GM12874 (cell line): ENCODE data around the gene CLEC17A.

Source experiments
- TF ChIP-seq, protein P1 (sequence below): IDR thresholded peaks from 2 replicates; pipeline ENCODE4 v1.5.1; 2011; ENCODE audit warnings: low read depth, mild to moderate bottlenecking, control low read depth, low read length, moderate library complexity; ENCODE audit not compliant: insufficient read depth

Gene CLEC17A

DNA sequence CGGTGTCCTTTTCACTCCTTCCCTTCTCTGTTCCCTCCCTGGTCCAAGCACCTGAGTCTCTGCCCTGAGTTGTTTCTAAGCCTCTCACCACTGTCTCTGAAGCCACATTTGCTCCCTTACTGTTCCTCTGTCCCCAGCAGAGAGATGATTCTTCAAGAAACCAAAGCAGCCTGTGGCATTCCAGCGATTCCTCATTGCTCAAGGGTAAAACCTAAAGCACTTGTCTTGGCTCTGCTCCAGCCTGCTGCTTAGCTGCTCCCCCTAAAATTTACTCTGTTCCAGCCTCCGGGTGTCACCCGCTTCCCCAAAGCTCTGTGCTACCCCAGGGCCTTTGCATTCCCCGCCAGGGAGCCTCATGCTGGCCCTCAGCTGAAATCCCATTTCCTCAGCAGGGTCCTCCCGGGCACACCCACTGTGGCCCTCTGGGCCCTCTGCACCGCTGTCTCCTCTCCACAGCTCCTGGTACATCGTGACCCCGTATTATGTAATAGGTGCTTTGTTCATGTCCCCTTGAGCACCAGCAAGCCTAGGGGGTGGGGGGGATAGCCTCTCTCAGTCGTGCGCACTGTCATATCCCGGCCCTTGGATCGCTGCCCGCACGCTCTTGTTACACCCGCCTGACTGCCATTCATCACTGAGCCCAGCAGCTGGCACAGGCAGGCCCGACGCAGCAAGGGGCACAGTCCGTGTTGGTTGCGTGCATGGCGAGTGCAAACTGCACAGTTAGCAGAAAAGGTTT, 37.7 kb upstream of the CLEC17A start:
- TF ChIP-seq, protein P1, sequence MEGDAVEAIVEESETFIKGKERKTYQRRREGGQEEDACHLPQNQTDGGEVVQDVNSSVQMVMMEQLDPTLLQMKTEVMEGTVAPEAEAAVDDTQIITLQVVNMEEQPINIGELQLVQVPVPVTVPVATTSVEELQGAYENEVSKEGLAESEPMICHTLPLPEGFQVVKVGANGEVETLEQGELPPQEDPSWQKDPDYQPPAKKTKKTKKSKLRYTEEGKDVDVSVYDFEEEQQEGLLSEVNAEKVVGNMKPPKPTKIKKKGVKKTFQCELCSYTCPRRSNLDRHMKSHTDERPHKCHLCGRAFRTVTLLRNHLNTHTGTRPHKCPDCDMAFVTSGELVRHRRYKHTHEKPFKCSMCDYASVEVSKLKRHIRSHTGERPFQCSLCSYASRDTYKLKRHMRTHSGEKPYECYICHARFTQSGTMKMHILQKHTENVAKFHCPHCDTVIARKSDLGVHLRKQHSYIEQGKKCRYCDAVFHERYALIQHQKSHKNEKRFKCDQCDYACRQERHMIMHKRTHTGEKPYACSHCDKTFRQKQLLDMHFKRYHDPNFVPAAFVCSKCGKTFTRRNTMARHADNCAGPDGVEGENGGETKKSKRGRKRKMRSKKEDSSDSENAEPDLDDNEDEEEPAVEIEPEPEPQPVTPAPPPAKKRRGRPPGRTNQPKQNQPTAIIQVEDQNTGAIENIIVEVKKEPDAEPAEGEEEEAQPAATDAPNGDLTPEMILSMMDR: no peak

DNA sequence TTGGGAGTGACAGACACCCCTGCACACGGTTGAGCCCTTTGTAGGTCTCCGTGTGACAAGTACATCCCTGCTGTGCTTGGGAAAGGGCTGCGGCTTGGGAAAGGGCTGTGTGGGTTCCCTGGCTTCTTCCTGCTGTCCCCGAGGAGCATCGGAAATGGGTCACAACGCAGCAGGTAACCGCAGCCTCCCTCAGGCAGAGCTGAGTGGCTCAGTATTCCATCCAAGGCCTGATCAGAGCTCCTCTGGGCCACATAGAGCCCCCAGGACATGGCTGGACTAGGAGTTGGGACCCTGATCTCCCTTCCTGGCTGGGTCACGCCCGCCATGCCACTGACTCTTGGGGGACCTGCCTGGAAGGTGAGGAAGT, 37.2 kb upstream of the CLEC17A start:
- TF ChIP-seq, protein P1: no peak

DNA sequence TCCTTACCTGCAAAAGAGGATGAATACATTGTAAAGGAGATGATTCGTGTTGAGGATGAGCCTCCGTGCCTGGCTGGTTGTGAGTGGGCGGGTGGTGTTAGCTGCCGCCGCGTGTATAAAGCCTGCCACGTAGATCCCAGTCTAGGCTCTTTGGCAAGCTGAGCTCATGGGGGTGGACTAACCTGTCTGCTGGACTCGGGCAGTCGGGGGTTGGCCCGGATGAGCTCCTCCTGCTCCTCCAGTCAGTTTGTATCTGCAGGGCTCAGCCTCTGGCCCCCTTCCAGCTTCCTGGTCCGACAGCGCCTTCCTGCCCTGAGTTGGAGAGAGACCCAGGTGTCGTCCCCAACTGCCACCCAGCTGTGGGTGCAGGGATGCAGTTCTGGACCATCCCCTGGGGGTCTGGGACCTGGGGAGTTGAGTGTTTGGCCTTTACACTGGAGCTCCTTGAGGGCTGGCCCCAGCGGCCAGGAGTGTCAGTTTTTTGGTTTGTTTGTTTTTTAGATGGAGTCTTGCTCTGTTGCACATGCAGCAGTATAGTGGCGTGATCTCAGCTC, 32.6 kb upstream of the CLEC17A start:
- TF ChIP-seq, protein P1: no peak

DNA sequence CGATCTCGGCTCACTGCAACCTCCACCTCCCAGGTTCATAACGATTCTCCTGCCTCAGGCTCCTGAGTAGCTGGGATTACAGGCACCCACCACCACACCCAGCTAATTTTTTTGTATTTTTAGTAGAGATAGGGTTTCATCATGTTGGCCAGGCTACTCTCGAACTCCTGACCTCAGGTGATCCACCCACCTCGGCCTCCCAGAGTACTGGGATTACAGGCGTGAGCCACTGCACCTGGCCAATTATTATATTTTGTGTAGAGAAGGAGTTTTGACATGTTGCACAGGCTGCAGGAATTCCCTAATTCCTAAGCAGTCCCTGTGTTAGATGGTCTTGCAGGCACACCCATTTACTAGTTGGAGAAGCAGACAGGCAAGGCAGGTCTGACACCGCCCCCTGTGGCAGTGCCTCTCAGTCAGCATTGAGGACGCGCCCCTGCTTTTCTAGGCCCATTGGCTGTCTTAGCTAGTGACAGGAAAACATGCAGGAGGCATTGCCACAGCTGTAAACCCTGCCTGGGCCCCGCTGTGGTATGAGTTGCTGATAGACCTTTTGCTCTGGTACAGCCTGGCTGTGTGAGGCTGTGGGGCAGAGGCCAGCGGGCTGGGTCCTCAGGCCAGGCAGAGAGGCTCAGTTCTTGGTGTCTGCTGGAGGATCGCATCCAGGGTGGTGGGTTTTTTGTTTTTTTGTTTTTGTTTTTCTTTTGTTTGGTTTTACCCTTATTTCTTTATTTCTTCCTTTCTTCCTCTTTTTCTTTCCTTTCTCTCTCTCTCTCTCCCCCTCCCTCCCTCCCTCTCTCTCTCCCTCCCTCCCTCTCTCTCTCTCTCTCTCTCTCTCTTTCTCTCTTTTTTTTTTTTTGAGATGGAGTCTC, 31.5 kb upstream of the CLEC17A start:
- TF ChIP-seq, protein P1: peak; percentile 57

DNA sequence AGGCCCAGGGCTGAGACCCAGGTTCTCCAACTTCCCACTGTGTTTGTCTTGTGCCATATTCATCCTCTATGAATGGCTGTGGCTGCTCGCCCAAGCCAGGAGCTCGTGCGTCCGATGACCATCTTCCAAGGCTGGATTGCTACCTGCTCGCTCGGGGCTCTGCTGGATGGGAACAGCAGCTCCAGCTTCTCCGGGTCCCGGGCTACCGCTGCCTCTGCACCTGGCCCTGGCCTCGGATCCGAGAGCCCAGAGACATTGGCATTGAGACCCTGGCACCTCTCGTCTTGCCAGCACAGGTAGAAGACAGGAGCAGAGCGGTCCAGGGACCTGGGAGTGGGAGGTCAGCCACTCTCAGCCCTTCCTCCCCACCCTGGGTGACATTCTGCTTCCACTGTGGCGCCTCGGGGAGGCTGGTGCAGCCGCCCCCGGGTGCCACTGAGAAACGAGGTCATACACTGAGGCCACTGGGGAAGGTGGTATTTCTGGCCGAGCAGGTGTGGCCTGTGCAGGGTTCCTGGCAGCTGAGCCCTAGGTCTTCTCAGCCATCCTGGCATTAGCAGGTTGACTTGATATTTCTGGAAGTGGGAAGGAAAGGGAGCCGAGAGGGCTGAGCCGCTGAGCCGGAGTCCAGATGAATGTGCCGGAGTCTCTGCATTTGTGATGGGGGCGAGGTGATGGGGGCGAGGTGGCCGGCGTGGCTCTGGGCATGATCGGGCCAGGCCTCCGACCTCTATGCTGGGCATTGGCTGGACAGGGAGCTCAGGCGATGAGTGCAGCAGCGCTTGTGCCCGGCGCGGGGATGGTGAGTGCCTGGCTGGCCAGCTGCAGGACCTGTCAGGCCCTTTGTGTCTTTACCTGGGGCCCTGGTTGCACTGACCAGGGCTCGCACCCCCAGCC, 29.6 kb upstream of the CLEC17A start:
- TF ChIP-seq, protein P1: no peak

DNA sequence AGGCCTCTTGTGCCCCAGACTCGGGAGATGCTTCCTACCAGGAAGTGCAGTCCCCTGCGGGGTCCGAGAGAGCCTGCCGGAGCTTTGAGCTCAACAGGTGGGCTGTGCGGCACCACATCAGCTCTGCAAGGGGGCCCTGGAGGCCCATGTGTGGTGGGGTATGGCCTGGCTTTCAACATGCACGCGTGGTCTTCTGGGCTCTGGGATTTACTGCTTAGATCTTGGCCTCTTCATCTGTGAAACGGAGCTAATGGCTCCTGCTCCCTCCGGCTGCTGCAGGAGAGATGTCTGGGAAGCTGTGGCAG, 29.0 kb upstream of the CLEC17A start:
- TF ChIP-seq, protein P1: no peak

DNA sequence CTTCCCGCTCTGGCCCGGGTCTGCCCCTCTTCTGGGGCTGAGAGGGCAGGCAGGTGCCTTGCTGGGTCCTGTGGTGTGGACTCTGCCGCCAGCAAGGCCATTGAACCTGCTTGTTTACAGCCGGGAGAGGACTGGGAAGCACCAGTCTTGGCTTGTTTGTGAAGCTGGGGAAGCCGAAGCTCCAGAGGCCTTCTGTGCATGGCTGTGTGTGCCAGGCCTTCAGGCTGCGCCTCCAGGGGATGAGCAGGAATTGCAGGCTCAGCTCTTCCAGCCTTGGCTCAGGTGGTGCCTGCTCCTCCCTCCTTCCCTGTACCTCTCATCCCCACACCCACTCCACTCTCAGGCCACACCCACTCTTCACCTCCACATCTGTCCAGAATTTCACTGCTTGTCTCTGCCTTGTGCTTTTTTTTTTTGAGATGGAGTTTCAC, 28.5 kb upstream of the CLEC17A start:
- TF ChIP-seq, protein P1: no peak
